Ammon's horn (tissue), 1 donor: ENCODE data around the gene TCF20.

Experiments used
- DNase-seq: peaks from one replicate; pipeline ENCODE4 v3.0.0-alpha.2; 2016; ENCODE audit warnings: low spot score

The TCF20 gene

DNA sequence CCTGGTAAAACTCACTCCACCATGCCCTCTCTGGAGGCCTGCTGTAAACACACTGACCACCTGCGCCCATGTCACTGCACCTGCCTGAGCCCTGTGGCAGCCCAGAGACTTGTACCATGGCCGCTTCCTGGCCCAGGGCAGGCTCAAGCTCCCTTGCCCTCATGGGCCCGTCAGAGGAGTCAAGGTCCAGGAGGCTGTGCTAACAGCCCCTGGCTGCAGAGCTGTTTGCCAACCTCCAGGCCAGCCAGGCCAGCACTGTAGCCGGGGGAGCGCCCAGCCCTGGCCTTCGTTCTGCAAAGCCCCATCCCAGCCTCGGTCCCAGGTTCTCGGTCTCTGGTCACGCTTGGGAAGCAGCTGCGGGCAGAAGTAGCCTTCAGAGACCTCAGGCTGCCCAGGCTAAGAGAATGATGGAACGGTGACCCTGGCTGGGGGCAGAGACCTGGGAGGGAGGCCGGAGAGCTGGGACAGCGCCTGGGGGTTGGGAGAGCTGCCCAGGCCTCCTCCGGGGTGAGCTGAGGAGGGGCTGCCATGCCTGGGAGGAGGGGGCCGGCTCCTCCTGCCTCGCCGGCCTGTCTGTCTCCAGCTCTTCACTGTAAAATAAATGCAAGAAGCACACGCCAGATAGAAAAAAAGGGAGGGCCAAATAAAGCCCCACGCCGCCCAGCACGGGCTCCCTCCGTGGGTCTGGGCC lies 11.9 kb upstream of the TCF20 start:
- DNase-seq, result no peak

DNA sequence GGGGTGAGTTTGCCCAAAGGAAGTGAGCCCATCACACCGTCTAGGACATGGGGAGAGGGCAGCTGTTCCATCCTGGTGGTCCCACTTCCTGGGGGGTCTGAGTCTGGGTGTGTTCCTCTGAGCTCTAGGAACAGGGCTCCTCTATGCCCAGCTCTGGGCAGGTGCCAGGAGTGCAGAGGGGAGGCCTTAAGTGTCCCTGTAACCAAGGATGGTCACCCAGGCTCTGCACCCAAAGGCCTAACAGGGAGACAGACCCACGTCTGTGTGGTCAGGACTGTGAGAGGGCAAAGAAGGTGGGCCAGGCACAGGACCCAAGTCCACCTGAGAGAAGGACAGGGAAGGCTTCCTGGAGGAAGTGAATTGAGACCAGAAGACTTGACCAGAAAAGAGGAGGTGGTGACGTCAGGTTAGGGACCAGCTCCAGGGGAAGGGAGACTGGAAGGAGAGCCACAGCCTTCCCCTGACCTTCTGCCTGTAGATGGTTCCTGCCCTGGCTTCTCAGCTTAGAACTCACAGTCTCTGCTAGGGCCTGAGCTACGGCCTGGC lies 11.3 kb upstream of the TCF20 start:
- DNase-seq, result no peak

DNA sequence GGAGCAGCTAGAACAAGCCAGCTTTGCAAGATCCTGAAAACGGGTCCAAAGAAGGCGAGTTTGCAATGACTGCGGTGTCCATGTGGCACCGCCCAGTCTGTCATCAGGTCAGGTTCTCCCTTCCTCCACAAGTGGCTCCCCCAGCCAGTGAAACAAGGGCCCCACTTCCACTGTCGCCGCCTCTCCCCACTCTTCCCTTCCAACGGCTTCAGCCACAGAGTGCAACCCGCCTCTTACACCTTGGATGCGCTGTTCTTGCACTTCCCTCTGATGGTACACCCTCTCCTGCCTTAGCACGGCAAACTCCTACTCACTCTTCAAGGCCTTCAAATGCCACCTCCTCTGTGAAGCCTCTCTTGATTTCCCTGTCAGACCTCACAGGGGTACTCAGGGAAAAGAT lies 10.8 kb upstream of the TCF20 start:
- no peak for DNase-seq

DNA sequence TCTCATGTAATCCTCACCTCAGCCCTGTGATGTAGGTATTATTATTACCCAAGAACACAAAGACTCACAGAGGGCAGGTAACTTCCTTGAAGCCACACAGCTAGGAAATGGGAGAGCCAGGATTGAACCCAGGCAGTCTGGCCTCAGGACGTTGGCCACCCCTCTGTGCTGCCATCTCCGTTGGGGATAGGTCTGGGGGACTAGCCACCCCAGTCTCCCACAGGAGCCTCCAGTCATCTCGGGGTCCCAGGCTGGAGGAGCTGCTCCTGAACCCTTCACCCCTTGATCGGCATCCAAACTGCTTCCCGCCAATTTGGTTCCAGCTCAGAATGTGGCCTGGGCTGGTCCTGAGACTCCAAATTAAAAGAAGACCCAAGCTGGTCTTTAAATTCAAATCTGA lies 10.4 kb upstream of the TCF20 start:
- no peak for DNase-seq

DNA sequence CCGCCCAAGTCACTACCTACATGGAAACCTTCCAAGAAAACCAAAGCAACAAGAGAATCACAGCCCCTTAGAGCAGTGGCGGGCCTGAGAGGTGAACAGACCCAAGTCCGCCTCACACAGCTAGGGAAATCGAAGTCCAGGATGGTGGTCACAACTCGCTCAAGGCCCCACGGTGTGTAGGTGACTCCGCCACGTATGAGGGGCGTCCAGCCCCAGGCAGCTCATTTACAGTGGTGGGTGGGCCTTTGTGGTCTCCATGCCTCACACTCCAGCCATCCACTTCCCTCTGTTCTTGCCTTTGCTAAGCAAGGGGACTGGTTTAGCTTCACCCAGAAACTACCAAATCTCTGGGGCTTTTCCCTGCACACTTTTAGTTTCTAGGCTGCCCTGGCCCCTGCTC lies 9.7 kb upstream of the TCF20 start:
- no peak for DNase-seq

DNA sequence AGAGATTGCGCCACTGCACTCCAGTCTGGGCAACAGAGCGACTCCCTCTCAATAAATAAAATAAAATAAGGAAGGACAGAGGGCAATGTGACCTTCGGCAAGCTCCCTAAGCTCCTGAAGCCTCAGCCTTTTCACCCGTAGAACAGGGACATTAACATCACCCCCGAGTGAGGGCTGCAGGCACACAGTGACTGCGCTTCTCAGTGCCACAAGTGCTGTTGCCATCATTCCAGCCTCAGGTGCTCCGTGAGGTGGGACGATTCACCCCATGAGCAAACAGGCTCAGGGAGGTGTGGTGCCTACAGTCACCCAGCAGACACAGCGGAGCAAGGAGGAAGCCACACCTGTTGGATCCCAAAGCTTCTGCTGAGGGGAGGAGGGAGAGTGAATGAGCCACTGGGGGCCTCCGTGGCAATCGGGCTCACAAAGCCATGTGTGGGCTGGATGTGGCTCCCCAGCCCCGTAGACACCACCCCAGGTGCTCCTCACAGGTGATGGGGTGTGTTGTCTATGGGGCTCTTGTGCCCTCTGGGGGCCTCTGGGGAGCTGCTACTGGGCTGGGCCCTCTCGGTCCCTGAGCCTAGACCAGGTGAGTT lies 9.1 kb upstream of the TCF20 start:
- DNase-seq, result no peak

DNA sequence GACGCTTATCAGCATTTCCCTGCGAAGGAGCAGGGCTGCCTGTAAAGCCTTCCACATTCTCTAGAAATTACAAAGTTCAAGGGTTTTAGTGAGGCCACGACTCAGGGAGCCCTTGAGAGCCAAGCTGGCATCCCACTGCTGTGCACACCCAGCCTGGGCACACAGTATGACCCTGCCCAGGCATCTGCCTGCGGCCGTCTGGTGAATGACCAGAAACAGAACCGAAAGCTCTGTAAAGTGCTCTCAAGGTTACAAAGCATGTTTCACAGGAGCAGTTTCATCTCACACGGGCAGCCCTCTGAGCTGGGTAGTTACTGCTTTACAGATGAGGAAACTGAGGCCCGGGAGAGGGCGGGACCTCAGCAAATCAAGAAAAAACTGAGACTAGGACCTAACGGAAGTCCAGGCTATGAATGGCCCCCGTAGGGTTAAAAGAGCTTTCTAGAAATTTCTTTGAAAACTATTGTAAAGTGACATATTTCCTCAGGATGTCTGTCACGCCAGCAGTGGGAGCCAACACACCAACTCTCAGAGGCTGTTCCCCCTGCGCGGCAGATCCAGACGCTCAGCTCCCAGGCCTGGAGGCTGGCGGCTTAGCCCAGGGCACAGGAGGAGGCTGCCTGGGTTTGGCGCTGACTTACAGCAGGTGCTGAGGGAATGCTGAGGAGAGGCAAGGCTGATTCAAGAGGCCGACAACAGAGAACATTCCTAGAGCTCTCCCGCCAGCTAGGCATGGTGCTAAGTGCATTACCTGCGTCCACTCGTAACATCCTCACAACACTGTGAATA lies 7.7 kb upstream of the TCF20 start:
- peak; percentile 60 for DNase-seq

DNA sequence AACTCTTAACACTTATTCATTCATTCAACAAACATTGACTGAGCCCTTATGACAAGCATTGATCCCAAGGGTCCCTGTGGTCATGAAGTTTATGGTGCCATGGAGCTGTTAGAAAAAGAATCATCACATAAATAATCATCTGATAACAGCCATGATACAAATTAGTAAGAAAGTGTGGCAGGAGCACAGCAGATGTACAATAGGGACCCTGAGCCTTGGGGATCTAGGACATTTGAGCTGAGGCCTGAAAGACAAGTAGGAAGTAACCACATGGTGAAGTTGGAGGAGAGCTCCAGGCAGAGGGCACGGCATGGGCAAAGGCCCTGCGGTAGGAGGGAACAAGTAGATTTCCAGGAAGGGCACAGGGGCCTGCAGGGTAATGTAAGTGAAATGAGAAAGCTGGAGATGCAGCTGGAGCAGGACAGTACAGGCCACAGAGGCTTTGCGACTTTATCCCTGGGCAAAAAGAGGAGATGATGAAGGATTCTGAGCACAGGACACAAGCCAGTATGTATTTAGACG lies 6.8 kb upstream of the TCF20 start:
- no peak for DNase-seq

DNA sequence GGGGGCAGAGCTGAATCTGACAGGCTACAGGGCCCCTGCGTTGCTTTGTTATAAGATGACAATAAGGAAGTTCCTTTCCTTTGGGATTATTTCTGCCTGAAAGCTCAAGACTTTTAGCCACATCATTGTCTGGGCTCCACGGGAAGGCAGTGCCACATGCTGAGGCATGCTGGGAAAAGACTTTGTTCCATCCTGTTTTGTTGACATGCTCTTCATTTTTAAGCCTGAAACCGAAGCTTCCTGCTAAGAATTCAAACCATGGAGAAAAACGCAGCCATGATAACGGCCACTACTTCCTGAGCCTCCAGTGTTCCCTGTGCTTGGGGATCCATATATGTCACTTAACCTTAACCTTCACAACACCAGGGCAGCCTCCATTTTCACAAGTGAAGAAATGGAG lies 5.5 kb upstream of the TCF20 start:
- DNase-seq, result no peak

DNA sequence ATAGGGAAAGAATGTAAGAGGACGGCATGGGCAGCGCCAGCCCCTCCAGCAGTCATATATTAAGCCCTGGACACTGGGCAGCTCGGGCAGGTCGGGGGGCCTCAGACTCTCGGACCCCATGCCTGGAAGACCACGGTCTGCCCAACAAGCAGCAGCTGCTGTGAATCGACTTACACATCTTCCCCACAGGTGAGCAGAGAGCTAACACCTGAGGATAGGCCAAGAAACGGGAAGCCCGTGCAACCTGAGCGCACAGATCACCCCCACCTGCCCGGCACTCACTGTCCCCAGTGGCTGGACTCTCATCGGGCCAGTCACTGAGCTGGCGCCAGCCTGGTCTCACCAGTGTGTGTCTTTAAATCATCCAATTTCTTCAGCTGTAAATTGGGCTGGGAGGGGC lies 4.7 kb upstream of the TCF20 start:
- no peak for DNase-seq

DNA sequence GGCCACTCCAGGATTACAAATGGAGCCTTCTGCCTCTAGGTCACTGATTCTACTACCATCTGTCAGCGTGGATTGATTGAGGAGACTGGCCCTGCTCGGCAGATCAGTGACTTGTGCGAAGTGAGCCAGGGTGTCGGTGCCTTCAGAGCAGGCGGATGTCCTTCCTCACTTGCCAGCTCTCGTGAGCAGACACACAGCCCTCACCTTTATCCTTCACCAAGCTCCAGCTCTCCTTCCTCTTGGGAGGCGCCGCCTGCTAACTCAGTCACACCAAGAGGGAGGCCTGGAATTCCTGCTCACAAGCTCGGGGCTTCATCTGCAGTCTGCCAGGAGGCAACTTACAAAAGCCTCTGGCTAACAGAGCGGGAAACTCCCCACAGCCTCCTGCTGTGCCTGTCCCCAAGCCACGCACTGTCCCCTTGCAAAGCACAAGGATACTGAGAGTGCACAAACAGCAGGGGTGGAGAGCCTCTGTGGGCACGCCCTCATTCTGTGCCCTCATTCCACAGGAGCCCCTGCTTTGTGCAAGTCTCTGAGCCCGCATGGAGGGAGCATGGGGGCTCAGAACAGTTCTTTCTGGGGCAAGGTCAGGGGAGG lies 3.5 kb upstream of the TCF20 start:
- DNase-seq, result no peak

DNA sequence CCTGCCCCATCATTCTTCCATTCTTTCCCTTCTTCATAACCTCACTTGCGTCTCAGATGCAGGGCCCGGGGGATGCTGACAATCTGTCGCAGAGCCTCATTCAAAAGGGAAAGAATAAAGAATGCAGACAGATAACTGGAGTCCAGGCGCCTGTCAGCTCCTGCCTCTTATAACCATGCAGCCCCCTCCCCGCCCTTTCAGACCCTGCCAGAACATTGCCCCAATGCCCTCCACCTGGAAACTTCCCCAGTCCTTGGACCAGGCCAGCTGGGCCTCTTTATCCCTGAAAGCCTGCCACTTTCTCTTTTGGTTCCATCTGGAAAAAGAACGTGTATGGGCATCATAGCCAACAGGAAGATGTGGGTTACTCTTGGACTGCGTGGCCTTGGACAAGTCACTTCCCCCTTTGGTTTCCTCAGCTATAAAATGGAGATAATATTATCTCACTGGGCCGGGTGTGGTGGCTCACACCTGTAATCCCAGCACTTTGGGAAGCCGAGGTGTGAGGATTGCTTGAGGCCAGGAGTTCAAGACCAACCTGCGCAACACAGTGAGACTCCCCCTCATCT lies 2.1 kb upstream of the TCF20 start:
- DNase-seq, result no peak

DNA sequence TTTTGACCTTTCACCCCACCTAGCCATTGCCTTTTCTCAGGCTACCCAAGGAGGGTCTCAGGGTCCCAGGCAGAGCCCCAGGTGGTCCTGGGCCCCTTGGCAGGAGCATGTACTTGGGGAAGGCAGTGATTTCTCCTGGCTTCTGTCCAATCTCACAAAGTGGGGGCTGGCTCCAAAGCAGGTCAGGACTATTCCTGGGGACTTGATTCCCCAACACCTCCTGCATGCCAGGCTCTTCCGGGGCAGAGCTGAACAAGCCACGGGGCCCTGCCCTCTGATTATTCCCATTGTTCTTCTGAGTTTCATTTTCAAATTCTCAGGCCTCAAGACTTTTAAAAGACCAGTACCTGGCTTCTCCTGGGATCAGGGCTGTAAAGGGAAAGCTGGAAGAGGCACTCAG lies 1.5 kb upstream of the TCF20 start:
- no peak for DNase-seq

DNA sequence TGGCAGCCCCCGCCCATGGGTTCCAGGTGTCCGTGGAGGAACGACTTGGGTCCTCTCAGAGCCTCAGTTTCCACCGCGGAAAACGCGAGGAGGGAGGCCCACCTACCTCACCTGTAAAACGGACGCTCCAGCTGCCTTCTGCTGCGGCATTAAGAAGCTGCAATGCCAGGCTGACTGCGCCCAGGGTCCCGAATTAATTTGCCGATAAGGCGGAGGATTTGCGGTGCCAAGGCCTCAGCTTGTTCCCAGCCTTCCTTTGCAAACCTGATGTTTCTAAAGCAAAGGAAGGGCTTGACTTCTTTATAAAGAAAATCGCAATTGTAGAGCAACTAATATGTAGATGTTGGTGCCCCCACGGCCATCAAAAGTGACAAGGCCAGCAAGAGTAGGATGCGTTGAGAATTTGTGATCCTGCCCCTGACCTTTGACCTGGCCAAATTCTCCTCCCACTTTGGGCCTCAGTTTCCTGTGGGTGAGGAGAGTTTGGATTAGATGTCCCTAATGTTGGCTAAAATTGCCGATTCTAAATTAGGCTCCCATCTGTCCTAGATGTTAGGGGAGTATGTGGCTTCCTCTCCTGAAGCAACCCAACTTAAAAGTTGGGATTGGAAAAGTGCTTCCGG lies 849 bp upstream of the TCF20 start:
- DNase-seq, result no peak

DNA sequence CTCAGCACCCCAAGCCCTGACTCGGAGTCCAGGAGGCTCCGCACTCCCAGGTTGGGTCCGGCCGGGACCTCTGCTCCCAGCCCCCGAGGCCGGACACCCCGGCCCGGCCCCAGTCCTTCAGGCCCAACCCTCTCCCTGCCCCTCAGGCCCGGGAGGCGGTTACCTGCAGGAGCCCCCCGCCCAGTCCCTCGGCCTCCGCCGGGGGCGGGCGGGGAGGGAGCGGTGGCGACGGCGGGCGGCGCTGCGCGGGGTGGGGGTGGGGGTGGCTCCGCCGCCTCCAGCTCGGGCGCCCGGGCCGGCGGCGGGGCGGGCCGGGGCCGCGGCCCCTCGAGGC lies 310 bp downstream of the TCF20 start:
- no peak for DNase-seq

DNA sequence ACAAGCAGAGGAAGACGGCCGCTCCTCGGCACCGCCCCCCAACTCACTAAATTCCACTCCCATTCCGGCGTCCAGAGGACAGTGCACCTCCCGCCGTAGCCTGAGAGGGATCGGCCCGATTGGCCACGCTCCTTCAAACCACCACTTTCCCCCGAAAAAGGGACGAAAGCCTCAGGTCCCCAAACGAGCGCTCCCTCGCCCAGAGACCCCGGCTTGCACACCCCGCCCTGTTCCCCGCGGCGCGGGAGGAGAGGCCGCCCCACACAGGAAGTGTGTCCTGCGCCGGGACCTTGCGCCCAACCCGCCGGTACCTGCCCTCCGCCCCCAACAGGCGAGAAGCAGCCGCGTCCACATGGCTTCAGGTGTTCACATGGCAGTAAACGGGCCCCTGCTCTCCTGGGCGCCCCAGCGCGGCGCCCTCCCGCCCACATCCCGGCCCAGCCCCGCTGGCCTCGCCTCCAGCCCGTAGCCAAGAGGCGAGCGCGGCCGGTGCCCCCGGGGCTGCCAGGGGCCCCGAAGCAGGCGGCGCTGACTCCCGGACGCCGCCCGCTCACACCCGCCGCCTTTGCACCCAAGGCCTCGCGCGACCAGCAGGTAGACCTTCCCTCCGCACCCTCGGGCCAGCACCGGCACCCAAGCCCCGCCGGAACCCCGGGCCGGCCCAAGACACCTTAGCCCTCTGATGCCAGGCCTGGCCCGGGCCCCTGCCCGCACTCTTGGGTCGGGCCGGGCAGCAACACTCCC lies 849 bp downstream of the TCF20 start:
- DNase-seq, result no peak

DNA sequence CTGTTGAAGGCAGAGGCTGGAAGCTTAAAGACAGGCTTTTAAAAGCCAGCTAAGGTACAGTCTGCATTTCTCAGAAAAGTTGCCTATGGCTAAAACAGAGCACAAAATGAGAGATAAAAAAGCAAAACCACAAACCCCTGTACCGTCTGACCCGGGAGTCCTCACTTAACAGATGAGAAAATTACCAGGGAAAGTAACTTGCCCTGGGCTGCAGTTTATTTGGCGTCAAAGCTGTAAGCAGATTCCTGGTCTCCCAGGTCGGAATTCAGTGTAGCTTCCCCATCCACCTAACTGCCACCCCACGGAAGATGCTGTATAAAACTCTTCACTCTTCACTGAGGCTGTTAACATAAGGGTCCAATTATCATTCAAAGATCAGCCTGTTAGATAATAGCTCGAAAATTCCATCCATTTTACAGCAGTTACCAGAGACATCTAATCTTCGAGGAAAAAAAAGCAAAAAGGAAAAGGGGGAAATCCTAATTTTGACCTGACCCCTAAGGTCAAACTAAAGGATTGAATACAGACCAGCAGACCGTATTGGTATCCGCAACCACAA lies 1.5 kb downstream of the TCF20 start:
- no peak for DNase-seq

DNA sequence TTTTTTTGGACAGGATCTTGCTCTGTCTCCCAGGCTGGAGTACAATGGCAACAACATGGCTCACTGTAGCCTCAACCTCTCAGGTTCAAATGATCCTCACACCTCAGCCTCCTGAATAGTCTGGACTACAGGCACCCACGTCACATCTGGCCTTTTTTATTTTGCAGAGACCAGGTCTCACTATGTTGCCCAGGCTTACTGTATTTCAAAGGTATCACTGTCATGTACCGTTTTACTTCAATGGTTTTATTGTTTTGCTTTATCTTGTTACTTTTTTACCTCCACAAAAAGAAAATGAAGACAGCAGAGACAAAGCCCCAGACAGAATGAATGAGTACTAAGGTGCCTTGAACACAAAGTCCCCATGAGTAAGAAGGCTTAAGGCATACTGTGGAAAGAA lies 5.1 kb downstream of the TCF20 start:
- DNase-seq, result no peak

DNA sequence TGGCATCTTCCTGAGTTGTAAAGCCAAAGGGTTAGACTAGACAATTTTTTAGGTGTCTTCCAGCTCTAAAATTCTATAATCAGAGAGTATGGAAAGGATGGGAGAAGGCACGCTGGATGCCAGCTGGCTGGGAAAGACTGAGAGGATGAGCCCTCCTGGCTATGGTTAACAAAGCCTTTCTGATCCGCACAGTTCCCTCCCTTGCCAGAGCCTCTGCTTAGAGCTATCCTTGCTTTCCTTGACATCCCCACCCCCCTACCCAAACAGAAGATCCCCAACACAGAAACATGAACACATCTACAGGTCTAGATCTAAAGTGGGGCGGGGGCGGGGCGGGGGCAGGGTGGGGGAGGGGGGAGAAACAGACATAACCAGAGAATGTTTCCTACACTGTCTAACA lies 6.5 kb downstream of the TCF20 start:
- no peak for DNase-seq

DNA sequence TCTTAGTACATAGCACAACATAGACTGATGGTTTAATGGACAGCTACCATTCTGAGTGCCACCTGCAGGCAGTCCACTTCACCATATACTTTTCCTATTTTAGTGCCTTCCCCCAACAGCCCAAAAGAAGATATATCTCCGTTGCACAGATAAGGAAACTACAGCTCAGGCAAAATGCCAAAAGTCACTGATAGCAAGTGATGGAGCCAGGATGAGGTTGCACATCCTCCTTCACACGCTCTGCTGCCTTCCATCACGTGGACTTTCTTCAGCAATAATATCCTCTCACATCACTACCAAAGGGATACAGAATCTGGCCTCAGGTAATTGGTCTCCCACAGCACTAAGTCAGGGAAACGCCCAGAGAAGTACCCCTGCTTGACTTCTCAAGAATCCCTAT lies 7.5 kb downstream of the TCF20 start:
- no peak for DNase-seq

DNA sequence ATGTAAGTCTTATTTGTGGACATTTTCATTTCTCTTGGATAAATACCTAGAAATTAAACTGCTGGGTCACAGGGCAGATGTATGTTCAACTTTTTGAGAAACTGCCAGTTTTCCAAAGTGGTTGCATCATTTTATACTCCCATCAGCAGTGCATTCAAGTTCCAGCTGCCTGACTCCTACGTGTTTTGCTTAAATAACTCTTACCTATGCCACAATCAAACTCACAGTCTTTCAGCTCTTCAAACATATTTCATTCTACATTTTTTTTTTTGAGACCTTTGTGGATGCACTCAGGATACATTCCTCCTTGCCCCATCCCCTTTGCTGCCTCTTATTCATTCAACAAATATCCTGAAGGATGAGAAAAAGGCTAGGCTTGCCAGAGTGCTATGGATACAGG lies 9.2 kb downstream of the TCF20 start:
- DNase-seq, result no peak
